T-helper 1 cell (primary cell): ENCODE data around the gene PDIA2.
"Not testable (repeated sequence)": the region's sequence is repeated elsewhere in the genome, so short reads cannot be mapped to it uniquely, and the experiment has no call there.

Source experiments
- DNase-seq, 5 donors: peaks; one replicate each; pipeline ENCODE4 v3.0.0-alpha.2; 2012 to 2020
- total RNA-seq, 4 donors: gene quantifications; one replicate each; lab custom pipeline; 2026; lab: John Stamatoyannopoulos, UW

Gene PDIA2
- 0 to 0.12 (median 0.04) reads per million in 4 donors for total RNA-seq

DNA sequence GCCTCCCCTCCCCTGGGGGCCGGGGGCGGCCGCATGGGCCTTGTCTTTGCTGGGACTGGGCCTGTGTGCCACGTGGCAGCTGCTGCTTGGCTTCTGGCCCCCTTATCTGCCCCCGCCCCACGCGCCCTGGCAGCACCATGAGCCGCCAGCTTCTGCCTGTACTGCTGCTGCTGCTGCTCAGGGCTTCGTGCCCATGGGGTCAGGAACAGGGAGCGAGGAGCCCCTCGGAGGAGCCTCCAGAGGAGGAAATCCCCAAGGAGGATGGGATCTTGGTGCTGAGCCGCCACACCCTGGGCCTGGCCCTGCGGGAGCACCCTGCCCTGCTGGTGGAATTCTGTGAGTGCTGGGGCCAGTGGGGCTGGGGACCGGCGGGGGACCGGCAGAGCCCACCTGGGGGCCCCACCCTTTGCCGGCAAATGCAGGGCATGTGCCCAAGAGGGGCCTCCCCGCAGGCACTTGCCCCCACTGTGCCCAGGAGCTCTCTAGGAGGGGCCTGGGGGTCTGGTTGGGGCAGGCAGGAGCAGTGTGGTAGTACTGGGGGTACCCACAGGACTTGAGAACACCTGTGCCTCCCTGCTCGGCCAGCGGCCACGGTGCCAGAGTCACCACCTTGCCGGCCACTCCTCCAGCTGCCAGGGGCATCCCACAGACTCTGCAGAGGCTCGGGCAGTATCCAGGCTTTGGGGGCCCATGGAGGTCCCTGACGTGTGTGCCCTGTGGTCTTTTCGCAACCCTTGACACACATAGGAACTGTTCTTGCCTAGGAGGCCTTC lies at the start of gene PDIA2:
PDIA2 (plus strand) TSS at position 132 of the 773 bp plus-strand sequence; CDS start at position 138, 6 bp downstream.
- DNase-seq, result no peak

- DNase-seq, result peak; percentile 91 to 97 (median 92)
Observed at GRCh38 chr16:234468-235305, 48.3 kb upstream of the PDIA2 start, which contains the start of gene FAM234A. Gene FAM234A (plus strand): TSS chr16:234821. CDS start chr16:254414, 19,593 bp downstream.

DNA sequence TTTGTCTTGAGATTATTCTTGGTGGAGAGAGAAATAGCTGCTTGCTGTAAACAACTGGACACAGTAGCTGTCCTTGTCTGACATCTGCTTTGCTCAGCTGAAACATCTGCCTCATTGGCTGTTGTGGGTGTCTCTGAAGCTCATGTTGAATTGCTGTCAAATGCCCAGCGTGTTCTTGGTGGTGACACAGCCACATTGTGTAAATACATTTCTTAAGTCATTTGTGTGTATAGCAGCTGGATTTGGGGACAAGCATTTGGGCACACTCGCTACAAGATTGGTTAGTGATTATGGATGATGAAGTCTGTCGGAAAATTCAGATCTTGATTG lies 43.1 kb upstream of the PDIA2 start:
- no peak for DNase-seq

DNA sequence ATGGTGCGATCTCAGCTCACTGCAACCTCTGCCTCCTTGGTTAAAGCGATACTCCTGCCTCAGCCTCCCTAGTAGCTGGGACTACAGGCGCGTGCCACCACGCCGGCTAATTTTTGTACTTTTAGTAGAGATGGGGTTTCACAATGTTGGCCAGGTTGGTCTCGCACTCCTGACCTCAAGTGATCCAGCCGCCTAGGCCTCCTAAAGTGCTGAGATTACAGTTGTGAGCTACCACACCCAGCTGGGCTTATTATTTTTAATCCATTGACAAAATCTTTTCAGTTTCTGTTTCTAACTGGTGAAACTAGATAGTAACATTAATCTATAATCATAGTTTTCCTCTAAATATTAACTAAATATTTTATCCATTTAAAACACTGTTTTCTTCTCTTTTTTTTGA lies 42.4 kb upstream of the PDIA2 start:
- DNase-seq, result no peak

- DNase-seq, result no peak
Observed at GRCh38 chr16:242281-242680, 40.7 kb upstream of the PDIA2 start.

GRCh38 chr16:243348-243747 lies 39.6 kb upstream of the PDIA2 start:
- DNase-seq, result no peak

DNA sequence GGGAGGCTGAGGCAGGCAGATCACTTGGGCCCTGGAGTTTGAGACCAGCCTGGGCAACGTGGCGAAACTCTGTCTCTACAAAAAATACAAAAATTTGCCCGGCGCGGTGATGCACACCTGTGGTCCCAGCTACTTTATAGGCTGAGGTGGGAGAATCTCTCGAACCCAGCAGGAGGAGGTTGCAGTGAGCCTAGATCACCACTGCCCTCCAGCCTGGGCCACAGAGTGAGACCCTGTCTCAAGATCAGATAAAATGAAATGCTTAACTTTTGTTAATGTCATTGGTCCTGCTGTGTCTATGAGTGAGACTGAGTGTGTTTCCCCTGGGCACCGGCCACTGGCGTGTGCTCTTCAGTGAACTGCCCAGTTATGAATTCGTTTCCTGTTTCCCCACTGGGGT lies 37.9 kb upstream of the PDIA2 start:
- no peak for DNase-seq

GRCh38 chr16:247027-247426 lies 35.9 kb upstream of the PDIA2 start:
- DNase-seq, result no peak

GRCh38 chr16:249431-249830 lies 33.5 kb upstream of the PDIA2 start:
- no peak for DNase-seq

DNA sequence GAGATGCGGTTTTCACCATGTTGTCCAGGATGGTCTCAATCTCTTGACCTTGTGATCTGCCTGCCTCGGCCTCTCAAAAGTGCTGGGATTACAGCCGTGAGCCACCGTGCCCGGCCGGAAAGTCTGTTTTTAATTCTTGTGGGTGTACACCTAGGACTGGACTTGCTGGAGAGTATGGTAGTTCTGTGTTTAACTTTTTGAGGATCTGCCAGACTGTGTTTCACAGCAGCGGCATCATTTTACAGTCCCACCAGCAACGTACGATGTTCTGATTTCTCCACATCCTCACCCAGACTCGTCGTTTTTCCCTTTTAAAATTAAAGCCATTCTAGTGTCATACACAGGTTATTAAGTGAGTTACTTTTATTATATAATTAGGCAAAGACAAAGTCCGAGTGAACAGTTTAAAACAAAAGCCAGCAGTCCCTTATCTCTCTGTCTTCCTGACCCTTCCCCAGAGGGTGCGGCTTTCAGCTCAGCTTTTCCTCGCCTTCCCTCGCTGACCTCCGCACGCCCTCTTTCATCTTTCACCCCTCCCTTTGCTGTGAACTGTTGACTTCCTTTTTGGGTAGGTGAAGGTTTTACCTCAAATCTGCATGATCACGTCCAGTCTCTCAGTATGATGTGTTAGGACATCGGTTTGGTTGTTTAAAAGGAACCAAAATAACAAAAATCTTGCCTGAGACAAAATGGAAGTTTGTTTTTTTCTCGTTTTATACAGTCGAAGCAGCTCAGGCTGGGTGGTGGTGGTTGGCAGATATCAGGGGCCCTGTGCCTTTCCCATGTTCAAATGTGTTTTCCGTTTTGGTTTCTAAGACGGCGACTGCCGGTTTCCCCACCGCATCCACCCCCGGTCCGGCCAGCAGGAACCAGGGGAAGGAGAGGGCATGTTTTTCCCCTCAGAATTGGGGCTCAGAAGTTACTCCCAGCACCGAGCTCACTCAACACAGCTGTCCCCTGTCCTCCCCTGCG lies 30.3 kb upstream of the PDIA2 start:
- peak in 1 of 5 donors; percentile 29 for DNase-seq

DNA sequence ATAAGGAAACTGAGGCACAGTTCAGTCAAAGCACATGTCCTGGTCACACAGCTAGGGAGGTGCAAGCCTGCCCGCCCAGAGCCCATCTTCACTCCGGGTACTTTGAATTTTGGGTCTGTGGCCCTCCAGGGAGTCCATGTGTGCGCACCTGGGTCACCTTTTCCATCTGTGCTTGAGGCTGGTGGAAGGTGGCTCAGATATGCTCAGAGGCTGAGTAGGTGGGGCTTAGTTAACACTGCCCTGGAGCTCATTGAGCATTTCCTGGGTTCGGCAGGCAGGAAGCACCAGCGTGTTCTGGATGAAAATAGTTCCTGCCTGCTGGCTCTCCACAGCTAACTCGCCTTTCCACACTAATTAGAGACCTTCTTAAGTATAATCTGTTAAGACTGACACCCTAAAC lies 29.1 kb upstream of the PDIA2 start:
- DNase-seq, result no peak

DNA sequence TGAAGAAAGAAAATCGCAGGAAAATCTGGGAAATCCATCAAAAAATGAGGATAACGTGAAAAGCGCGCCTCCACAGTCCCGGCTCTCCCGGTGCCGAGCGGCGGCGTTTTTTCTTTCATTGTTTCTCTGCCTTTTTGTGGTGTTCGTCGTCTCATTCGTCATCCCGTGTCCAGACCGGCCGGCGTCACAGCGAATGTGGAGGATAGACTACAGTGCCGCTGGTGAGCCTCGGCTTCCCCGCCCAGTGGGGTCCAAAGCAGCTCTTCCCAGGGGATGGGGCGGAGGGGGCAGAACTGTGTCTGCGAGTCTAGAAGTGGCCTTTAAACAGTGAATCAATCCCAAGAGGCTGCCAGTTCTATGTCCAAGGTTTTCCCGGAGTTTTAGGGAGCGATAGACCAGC lies 28.5 kb upstream of the PDIA2 start:
- no peak for DNase-seq

- DNase-seq, result no peak
Observed at GRCh38 chr16:255183-255582, 27.8 kb upstream of the PDIA2 start.

- not testable (repeated sequence) for DNase-seq
Observed at GRCh38 chr16:258091-258490, 24.9 kb upstream of the PDIA2 start.

DNA sequence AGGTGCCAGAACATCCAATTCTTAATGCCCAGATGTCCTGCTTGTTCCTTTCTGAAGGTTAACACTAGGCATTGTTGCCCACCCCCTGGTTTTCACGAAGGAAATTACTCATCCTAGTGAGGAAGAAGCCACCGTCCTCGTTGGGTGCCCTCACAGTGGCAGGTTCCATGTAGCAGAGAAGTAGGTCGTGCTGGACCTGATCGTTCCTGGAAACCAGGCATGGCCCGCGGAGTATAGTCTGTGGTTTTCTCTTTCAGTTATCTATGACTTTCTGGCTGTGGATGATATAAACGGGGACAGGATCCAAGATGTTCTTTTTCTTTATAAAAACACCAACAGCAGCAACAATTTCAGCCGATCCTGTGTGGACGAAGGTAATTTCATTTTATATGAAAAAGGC lies 23.7 kb upstream of the PDIA2 start:
- no peak for DNase-seq

DNA sequence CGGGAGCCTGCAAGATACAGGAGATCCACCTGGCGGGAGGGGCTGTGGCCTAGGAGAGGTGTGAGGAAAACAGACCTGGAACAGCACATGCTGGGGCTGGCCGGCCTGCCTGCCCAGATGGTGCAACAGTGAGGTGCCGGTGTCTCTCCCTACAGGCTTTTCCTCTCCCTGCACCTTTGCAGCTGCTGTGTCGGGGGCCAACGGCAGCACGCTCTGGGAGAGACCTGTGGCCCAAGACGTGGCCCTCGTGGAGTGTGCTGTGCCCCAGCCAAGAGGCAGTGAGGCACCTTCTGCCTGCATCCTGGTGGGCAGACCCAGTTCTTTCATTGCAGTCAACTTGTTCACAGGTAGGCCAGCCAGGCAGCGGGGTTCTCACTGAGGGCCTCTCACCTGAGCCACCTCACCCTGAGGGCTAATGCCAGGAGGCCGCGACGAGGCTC lies 23.1 kb upstream of the PDIA2 start:
- no peak for DNase-seq

GRCh38 chr16:260326-260725 lies 22.6 kb upstream of the PDIA2 start:
- DNase-seq, result no peak

DNA sequence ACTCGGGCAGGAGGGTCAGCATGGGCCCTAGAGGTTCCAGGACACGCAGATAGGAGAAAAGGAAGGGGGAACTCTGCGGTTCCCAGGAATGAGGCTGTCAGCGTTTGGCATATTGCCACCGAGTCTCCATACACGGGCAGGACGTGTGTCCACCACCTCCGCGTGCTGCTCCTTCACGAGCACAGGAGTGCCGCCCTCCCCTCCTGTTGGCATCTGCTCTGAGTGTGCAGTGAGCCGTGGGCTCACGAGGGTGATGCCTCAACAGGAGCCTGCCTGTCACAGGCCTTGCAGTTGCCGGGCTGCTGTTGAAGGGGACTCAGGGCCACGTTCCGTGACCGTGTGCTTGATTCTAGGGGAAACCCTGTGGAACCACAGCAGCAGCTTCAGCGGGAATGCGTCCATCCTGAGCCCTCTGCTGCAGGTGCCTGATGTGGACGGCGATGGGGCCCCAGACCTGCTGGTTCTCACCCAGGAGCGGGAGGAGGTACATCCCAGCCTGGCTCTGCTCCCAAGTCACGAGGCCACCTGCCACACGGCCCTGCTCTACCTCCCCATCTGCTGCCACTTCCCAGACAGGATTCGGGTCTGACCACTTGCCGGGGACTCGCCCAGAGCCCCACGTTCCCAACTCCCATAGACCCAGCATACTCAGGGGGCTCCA lies 21.8 kb upstream of the PDIA2 start:
- no peak for DNase-seq

GRCh38 chr16:262121-262745 lies 20.7 kb upstream of the PDIA2 start:
- no peak for DNase-seq

GRCh38 chr16:263182-263774 lies 19.7 kb upstream of the PDIA2 start:
- DNase-seq, result no peak

DNA sequence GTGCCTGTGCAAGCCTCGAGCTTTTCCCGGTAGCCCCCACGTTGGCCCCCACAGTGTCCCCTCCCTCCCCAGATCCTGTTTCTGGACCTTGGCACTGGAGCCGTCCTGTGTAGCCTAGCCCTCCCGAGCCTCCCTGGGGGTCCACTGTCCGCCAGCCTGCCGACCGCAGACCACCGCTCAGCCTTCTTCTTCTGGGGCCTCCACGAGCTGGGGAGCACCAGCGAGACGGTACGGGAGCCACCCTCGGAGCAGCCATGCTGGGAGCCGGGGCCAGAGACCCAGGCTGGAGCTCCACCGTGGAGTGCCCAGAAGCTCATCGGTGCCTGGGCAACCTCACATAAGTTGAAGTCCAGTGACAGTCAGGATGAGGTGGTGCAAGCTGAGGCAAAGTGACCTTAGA lies 19.0 kb upstream of the PDIA2 start:
- DNase-seq, result no peak
